ENCODE data around the gene AGAP3.

Gene AGAP3

DNA sequence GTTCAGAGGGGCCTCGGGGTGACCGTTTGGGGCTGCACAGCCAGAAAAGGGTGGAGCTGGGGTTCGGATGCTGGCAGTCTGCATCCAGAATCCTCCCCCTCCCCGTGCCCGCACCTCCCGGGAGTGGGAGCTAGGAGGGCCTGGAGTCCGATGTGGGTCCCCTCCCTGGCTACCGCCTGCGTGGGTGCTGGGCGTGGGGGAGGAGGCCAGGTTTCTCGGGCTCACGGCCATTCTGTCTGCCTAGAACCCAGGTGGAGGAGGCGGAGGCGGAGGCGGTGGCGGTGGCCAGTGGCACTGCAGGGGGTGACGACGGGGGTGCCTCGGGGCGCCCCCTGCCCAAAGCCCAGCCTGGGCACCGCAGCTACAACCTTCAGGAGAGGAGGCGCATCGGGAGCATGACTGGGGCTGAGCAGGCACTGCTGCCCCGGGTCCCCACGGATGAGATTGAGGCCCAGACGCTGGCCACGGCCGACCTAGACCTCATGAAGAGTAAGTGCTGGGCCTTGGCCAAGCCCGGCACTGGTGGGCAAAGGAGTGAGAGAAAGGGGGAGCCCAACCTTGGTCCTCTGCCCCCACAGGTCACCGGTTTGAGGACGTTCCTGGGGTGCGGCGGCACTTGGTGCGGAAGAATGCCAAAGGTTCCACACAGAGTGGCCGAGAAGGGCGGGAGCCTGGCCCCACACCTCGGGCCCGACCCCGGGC, 19.9 kb upstream of the AGAP3 start:
- H3K27me3 ChIP-seq (ENCODE audit: insufficient read depth, low read length) = no peaks in the 10 kb centered on the region; the same call in 1 of the 2 replicates
- peaks cover 19% of the 10 kb centered on the region for H3K4me1 ChIP-seq (ENCODE audit: insufficient read depth, low read length)
- H3K27ac ChIP-seq (ENCODE audit: low read length) = no peak overlapping the region
- no peaks in the 10 kb centered on the region for H3K9me3 ChIP-seq (ENCODE audit: insufficient read depth, low read depth, low read length)
- H3K36me3 ChIP-seq (ENCODE audit: insufficient read depth, low read depth, low read length) = peaks cover 64% of the 10 kb centered on the region
- no peak overlapping the region for H3K4me3 ChIP-seq (ENCODE audit: low read length)
- no peak overlapping the region for H3K9ac ChIP-seq (ENCODE audit: low read depth, low read length)

- Histone ChIP-seq H3K36me3 (ENCODE audit: insufficient read depth, low read depth, low read length) (peaks cover 76% of the 10 kb centered on the region), H3K9me3 (ENCODE audit: insufficient read depth, low read depth, low read length) (no peaks in the 10 kb centered on the region), H3K9ac (ENCODE audit: low read depth, low read length) (peak overlapping the region; percentile 45; the same call in 1 of the 2 replicates)
Observed at GRCh38 chr7:151068069-151068773, 18.1 kb upstream of the AGAP3 start.

DNA sequence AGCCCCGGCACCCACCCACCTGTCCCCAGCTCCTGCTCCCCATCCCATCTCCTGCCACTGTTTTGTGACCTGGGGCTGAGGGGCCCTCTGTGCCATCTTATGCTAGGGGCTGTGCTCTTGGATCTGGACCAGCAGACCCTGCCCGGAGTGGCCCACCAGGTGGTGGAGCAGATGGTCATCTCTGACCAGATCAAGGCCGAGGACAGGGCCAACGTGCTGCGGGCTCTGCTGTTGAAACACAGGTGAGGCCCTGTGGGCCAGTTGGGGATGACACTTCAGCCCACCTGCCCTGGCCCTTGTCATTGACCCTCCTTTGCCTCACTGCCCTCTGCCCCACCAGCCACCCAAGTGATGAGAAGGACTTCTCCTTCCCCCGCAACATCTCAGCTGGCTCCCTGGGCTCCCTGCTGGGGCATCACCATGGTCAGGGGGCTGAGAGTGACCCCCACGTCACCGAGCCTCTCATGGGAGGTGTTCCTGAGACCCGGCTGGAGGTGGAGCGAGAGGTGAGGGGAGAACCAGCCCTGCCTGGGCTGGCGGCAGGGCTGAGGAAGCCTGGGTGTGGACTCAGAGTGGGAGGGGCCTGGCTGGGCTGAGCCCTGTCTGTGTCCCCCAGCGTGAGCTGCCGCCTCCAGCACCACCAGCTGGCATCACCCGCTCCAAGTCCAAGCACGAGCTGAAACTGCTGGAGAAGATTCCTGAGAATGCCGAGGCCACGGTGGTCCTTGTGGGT, 16.3 kb upstream of the AGAP3 start:
- H3K4me1 ChIP-seq (ENCODE audit: insufficient read depth, low read length) = peaks cover 9% of the 10 kb centered on the region
- H3K9ac ChIP-seq (ENCODE audit: low read depth, low read length) = no peak overlapping the region
- no peak overlapping the region for H3K4me3 ChIP-seq (ENCODE audit: low read length)
- peaks cover 86% of the 10 kb centered on the region for H3K36me3 ChIP-seq (ENCODE audit: insufficient read depth, low read depth, low read length)
- H3K27ac ChIP-seq (ENCODE audit: low read length) = no peak overlapping the region
- H3K9me3 ChIP-seq (ENCODE audit: insufficient read depth, low read depth, low read length) = no peaks in the 10 kb centered on the region
- H3K27me3 ChIP-seq (ENCODE audit: insufficient read depth, low read length) = no peaks in the 10 kb centered on the region

More at GRCh38 chr7:151068069-151068773, 18.1 kb upstream of the AGAP3 start:
- no peak overlapping the region for H3K4me3 ChIP-seq (ENCODE audit: low read length)
- H3K27me3 ChIP-seq (ENCODE audit: insufficient read depth, low read length) = no peaks in the 10 kb centered on the region
- no peak overlapping the region for H3K27ac ChIP-seq (ENCODE audit: low read length)
- peaks cover 12% of the 10 kb centered on the region for H3K4me1 ChIP-seq (ENCODE audit: insufficient read depth, low read length)

DNA sequence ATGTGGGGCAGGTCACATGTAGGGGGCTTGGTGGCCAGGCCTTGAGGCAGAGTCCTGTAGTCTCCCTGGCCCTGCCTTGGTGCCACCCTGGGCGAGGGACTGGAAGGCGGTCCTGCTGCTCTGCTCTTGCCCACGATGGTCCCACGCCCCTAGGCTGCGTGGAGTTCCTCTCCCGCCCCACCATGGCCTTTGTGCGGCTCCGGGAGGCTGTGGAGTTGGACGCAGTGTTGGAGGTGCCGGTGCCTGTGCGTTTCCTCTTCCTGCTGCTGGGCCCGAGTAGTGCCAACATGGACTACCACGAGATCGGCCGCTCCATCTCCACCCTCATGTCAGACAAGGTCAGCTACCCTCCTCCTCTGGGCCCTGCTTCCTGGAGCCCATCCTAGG, 15.7 kb upstream of the AGAP3 start:
- peaks cover 86% of the 10 kb centered on the region for H3K36me3 ChIP-seq (ENCODE audit: insufficient read depth, low read depth, low read length)
- peaks cover 9% of the 10 kb centered on the region for H3K4me1 ChIP-seq (ENCODE audit: insufficient read depth, low read length)
- H3K9me3 ChIP-seq (ENCODE audit: insufficient read depth, low read depth, low read length) = no peaks in the 10 kb centered on the region
- H3K27ac ChIP-seq (ENCODE audit: low read length) = no peak overlapping the region
- no peak overlapping the region for H3K9ac ChIP-seq (ENCODE audit: low read depth, low read length)
- no peak overlapping the region for H3K4me3 ChIP-seq (ENCODE audit: low read length)
- no peaks in the 10 kb centered on the region for H3K27me3 ChIP-seq (ENCODE audit: insufficient read depth, low read length)

GRCh38 chr7:151071032-151071866, 15.0 kb upstream of the AGAP3 start:
- Histone ChIP-seq H3K9me3 (ENCODE audit: insufficient read depth, low read depth, low read length) (no peaks in the 10 kb centered on the region), H3K4me3 (ENCODE audit: low read length) (no peak overlapping the region), H3K36me3 (ENCODE audit: insufficient read depth, low read depth, low read length) (peaks cover 86% of the 10 kb centered on the region)

GRCh38 chr7:151073990-151074389, 12.3 kb upstream of the AGAP3 start:
- no peak overlapping the region for H3K27ac ChIP-seq (ENCODE audit: low read length)
- no peaks in the 10 kb centered on the region for H3K27me3 ChIP-seq (ENCODE audit: insufficient read depth, low read length)
- no peak overlapping the region for H3K9ac ChIP-seq (ENCODE audit: low read depth, low read length)
- H3K36me3 ChIP-seq (ENCODE audit: insufficient read depth, low read depth, low read length) = peaks cover 67% of the 10 kb centered on the region
- H3K4me1 ChIP-seq (ENCODE audit: insufficient read depth, low read length) = peaks cover 1% of the 10 kb centered on the region
- H3K4me3 ChIP-seq (ENCODE audit: low read length) = no peak overlapping the region
- H3K9me3 ChIP-seq (ENCODE audit: insufficient read depth, low read depth, low read length) = no peaks in the 10 kb centered on the region

More at GRCh38 chr7:151071032-151071866, 15.0 kb upstream of the AGAP3 start:
- H3K4me1 ChIP-seq (ENCODE audit: insufficient read depth, low read length) = peaks cover 9% of the 10 kb centered on the region
- H3K27me3 ChIP-seq (ENCODE audit: insufficient read depth, low read length) = no peaks in the 10 kb centered on the region
- no peak overlapping the region for H3K27ac ChIP-seq (ENCODE audit: low read length)
- H3K9ac ChIP-seq (ENCODE audit: low read depth, low read length) = no peak overlapping the region

GRCh38 chr7:151074817-151075661, 11.2 kb upstream of the AGAP3 start:
- H3K9me3 ChIP-seq (ENCODE audit: insufficient read depth, low read depth, low read length) = no peaks in the 10 kb centered on the region
- peaks cover 57% of the 10 kb centered on the region for H3K36me3 ChIP-seq (ENCODE audit: insufficient read depth, low read depth, low read length)
- H3K4me3 ChIP-seq (ENCODE audit: low read length) = no peak overlapping the region
- H3K4me1 ChIP-seq (ENCODE audit: insufficient read depth, low read length) = peaks cover 5% of the 10 kb centered on the region
- no peaks in the 10 kb centered on the region for H3K27me3 ChIP-seq (ENCODE audit: insufficient read depth, low read length)
- no peak overlapping the region for H3K27ac ChIP-seq (ENCODE audit: low read length)
- H3K9ac ChIP-seq (ENCODE audit: low read depth, low read length) = no peak overlapping the region

DNA sequence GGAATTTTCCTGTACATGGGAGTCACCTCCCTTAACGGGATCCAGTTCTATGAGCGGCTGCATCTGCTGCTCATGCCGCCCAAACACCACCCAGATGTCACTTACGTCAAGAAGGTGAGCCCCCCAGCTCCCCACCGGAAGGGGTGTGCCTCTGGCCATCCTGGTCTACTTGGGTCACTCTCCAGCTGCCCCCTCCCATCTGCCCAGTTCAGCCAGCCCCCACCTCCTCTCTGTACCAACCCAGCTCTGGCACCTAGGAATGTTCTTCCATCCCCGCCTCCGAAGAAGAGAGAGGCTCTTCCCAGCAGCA, 10.7 kb upstream of the AGAP3 start:
- peaks cover 51% of the 10 kb centered on the region for H3K36me3 ChIP-seq (ENCODE audit: insufficient read depth, low read depth, low read length)
- no peaks in the 10 kb centered on the region for H3K27me3 ChIP-seq (ENCODE audit: insufficient read depth, low read length)
- H3K9ac ChIP-seq (ENCODE audit: low read depth, low read length) = no peak overlapping the region
- H3K4me1 ChIP-seq (ENCODE audit: insufficient read depth, low read length) = peaks cover 5% of the 10 kb centered on the region
- no peak overlapping the region for H3K4me3 ChIP-seq (ENCODE audit: low read length)
- no peak overlapping the region for H3K27ac ChIP-seq (ENCODE audit: low read length)
- H3K9me3 ChIP-seq (ENCODE audit: insufficient read depth, low read depth, low read length) = no peaks in the 10 kb centered on the region

GRCh38 chr7:151075978-151076426, 10.3 kb upstream of the AGAP3 start:
- H3K4me3 ChIP-seq (ENCODE audit: low read length) = no peak overlapping the region

GRCh38 chr7:151076863-151077704, 9.2 kb upstream of the AGAP3 start:
- Histone ChIP-seq H3K27ac (ENCODE audit: low read length) (no peak overlapping the region), H3K4me3 (ENCODE audit: low read length) (no peak overlapping the region), H3K9ac (ENCODE audit: low read depth, low read length) (no peak overlapping the region), H3K9me3 (ENCODE audit: insufficient read depth, low read depth, low read length) (no peaks in the 10 kb centered on the region), H3K4me1 (ENCODE audit: insufficient read depth, low read length) (peaks cover 5% of the 10 kb centered on the region), H3K36me3 (ENCODE audit: insufficient read depth, low read depth, low read length) (peaks cover 37% of the 10 kb centered on the region), H3K27me3 (ENCODE audit: insufficient read depth, low read length) (no peaks in the 10 kb centered on the region)

More at GRCh38 chr7:151075978-151076426, 10.3 kb upstream of the AGAP3 start:
- Histone ChIP-seq H3K27me3 (ENCODE audit: insufficient read depth, low read length) (no peaks in the 10 kb centered on the region), H3K4me1 (ENCODE audit: insufficient read depth, low read length) (peaks cover 5% of the 10 kb centered on the region), H3K36me3 (ENCODE audit: insufficient read depth, low read depth, low read length) (peaks cover 47% of the 10 kb centered on the region), H3K27ac (ENCODE audit: low read length) (no peak overlapping the region), H3K9me3 (ENCODE audit: insufficient read depth, low read depth, low read length) (no peaks in the 10 kb centered on the region), H3K9ac (ENCODE audit: low read depth, low read length) (no peak overlapping the region)
